GM19468 (cell line): Measurements from ENCODE around the gene EMID1.

Experiments used
- ATAC-seq: cut with Tn5 transposase; IDR thresholded peaks from one replicate; pipeline ENCODE4 v1.9.1; 2021; ENCODE audit warnings: mild to moderate bottlenecking, moderate library complexity, moderate number of reproducible peaks; ENCODE audit not compliant: unreplicated experiment; ENCODE audit errors: extremely low read depth

The EMID1 gene

DNA sequence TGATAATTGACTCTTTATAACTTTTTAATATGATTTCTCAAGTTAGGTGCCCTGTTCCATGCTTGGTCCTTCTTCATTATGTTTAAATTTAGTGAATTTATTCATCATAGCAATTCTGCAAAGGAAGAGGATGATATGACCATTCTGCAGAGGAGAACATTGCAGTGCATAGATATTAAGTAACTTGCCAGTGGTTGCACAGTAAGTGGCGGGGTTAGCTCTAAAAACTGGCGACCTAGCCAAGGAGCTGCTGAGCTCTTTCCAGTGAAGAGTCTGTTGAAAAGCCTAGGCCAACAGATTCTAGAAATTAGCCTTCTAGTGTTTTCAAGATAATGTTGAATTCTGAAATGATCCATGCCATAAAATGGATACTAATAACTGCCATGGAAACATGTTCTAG, 66.9 kb downstream of the EMID1 start:
- no peak for ATAC-seq

DNA sequence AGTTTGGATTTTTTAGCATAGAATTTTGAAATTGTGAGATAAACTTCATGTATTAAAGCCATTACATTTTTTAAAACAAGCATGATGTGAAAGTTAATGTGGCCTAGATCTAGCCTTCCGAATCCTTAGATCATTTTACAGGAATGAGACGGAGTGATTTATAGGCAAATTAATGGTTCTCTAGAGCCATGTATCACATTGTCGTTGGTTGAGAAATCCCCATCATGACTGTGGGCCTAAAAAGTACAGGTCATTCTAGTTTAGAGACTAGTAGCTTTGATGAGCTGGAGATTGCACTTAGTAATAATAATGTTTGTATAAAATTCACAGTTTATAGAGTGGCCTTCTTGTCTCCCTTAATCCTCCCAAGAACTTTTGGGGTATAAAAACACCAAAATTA, 69.5 kb downstream of the EMID1 start:
- no peak for ATAC-seq

DNA sequence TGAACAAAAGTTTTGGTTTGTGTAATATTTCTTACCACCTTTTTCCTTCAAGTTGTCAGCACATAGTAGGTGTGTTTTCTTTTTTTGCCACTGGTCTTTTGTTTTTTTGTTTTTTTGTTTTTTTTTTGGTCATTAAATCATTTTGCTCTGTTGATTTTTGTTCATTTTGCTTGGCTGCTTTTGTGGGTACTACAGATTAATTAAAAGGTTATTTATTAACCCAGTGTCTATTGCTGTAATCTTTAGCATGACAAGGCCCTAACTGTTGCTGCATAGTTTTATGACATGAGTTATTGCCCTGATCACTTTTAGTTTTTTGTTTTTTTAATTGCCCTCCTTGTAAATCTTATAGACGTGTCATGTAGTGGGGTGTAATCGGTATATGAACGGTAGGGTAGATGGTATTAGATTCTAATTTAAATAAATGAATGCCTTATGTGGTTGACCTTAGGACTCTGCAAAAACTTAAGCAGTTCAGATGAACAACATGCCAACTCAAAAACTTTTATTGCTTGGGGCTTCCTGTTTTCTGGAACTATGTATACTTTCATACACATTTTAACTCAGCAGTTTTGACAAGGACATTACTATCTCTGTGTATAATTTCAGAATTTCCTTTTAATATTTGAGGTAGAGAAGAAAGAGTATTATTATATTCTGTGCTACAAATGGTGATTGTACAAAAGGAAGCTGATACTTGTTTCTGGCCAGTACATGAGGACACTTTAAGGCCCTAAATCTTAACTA, 70.3 kb downstream of the EMID1 start:
- no peak for ATAC-seq

DNA sequence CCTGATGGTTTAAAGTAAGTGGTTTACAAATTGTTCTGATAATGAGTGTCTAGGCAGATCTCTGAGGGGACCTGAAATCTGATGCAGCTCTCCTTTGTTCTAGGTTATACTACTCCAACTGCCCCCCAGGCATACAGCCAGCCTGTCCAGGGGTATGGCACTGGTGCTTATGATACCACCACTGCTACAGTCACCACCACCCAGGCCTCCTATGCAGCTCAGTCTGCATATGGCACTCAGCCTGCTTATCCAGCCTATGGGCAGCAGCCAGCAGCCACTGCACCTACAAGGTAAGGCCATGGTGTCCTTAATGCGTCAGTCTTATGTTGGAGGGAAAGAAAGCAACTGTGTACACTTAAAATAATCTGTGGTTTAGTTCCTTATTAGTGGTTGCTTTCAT, 72.2 kb downstream of the EMID1 start:
- no peak for ATAC-seq

DNA sequence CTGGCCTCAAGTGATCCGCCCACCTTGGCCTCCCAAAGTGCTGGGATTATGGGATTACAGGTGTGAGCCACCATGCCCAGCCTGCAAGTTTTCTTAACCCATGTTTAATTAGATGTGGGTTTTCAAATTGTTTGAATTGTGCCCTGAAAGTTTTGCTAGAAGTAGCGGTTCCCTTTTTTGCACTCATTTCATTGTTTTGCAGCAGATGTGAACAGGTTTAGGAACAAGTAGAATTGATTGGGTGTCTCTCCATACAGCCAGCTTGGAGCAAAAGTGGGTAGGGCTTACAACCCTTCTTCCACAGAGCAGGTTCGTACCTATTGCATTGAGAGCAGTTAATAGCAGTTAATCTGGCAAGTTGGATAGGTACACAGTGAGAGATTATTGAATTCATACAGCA, 78.5 kb downstream of the EMID1 start:
- no peak for ATAC-seq

DNA sequence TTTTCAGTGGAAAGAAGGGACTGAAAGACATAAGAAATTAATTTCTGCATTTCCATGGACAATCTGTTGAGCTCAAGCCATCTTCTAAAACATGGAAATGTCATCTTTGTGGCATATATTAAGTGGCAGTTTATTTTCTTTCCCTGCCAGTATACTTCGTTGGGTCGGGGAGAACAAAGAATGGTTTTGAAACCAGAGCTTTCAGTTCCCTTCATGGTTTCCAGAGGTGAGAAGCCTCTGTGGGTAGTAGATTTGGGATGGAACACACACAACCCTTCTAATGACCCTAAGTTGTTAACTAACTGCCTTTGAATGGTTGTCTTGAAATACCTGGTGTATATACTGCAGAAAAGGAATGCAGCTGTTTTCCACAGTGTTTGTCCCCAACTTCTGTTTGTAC, 83.1 kb downstream of the EMID1 start:
- ATAC-seq, result no peak

DNA sequence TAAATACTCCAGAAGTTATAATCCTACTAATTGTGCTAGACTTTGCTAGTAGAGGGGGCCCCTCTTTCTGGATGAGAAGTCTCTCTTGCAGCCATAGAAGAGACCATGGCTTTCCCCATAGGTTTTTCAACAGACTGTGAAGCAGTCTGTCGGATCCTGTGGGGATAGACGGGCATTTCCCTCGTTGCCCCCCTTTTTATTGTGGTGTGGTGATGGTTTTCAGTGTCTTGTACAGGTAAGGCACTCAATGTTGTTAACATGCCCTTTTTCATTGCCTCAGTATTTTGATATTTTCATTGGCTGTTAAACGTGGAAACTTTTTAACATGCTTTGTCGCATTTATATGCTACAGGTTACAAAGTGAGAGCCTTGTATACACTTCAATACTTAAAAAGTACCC, 84.4 kb downstream of the EMID1 start:
- no peak for ATAC-seq

DNA sequence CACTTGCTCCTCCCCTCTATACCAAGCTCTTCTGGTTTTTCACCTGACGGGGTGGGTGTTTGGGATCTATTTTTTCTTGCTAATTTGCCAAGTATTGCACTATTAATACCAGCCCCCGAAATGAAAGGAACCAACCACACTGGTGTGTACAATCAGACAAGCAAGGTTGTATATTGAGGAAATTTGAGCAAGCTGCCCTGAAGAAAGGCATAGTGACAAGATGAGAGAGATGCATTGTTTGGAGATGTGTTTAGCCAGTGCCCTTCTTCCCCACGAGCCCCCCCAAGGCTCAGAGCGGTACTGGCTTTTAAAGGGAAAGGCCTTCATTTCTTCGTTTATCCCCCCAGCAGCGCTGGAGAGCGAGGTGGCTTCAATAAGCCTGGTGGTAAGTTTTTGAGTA, 85.5 kb downstream of the EMID1 start:
- no peak for ATAC-seq

DNA sequence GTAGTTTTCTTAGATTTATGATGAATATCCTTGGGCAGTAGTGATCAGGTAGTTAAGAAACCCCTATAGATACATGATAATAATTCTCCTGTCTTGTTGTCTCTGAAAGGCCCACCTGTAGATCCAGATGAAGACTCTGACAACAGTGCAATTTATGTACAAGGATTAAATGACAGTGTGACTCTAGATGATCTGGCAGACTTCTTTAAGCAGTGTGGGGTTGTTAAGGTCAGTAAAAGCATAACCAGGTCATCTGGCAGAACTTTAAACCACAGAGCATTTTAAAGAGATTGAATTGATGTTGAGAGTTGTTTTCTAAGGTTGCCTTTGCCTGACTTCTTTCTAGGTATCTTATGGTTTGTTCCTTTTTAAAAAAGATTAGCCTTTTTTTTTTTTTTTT, 86.7 kb downstream of the EMID1 start:
- ATAC-seq, result no peak

DNA sequence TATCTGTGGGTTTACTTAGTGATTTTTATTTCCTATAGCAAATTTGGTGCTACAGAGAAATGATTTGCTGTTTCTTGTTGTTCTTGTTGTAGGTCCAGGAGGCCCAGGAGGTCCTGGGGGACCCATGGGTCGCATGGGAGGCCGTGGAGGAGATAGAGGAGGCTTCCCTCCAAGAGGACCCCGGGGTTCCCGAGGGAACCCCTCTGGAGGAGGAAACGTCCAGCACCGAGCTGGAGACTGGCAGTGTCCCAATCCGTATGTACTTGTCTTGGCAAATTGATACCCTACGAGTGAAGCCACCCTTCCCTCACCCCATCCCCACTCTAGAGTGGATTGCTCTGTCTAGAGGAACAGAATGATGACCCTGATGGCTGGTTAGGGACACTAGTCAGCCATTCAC, 92.9 kb downstream of the EMID1 start:
- no peak for ATAC-seq

DNA sequence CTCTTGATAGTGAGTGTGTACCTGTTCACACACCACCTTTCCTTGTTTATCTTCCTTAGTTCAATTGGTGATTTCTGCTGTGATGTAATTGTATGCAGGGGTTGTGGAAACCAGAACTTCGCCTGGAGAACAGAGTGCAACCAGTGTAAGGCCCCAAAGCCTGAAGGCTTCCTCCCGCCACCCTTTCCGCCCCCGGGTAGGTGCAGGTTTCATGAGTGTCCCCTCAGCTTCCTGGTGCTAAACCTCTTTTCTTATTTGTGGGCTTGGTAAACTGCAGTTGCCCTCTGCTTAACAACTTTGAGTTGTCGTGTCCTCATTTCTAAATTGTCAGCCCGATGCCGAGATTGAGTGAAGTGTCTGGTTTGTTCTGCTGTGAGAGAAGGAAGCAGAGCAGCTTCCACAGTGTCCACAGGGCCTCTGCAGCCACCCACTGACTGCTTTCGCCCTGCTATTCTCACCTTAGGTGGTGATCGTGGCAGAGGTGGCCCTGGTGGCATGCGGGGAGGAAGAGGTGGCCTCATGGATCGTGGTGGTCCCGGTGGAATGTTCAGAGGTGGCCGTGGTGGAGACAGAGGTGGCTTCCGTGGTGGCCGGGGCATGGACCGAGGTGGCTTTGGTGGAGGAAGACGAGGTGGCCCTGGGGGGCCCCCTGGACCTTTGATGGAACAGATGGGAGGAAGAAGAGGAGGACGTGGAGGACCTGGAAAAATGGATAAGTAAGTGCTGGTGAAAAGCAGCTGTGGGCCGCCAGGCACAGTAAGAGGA, 93.6 kb downstream of the EMID1 start:
- ATAC-seq, result no peak

DNA sequence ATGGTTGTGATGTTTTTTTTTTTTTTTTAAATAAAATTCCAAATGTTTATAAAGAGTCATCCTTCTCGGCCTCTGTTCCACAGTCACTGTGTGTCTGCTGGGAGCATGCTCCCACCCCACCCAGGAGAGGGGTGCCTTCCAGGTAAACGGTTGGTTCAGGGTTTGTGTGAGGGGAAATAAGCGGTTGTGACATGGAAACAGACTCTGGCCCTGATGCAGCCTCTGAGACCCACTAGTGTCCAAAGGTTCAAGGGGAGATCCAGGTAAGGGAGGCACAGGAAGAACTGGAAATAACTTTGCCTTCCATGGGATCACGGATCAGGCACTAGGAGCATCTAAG, 94.7 kb downstream of the EMID1 start:
- ATAC-seq, result no peak

DNA sequence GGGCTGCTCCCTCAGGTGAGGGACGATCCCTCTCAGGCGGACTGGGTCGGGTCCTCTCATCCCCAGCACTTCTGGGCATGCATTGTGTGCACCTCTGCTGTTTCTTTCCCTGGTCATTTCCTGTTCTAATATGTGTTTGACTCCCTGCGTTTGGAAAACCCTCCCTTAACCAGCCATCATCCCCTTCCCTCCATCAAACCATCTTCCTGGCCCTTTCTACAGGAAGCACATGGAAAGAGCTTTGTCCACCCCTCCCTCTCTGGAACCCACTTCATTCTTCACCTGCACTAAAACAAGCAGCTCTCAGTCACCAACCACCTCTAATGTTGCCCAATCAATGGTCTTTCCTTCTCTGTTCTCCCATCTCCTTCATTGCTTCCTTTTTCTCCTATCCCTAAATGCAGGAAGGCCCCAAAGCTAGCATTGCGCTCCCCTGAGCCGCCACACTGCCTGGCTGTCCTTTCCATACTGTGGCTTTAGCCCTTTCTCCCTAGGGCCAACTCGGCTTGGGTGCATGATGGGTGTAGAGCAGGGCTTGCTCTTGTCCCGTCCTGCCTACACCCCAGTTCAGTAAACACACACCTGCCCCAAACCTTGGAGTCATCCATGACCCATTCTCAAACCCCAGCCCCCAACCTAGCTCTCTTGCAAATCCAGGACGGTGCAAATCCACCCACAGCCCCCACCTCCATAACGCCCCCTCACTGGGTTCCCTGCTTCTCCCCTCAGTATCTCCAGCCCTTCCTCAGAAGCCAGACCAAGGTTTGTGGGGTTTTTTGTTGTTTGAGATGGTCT, 95.3 kb downstream of the EMID1 start:
- no peak for ATAC-seq

DNA sequence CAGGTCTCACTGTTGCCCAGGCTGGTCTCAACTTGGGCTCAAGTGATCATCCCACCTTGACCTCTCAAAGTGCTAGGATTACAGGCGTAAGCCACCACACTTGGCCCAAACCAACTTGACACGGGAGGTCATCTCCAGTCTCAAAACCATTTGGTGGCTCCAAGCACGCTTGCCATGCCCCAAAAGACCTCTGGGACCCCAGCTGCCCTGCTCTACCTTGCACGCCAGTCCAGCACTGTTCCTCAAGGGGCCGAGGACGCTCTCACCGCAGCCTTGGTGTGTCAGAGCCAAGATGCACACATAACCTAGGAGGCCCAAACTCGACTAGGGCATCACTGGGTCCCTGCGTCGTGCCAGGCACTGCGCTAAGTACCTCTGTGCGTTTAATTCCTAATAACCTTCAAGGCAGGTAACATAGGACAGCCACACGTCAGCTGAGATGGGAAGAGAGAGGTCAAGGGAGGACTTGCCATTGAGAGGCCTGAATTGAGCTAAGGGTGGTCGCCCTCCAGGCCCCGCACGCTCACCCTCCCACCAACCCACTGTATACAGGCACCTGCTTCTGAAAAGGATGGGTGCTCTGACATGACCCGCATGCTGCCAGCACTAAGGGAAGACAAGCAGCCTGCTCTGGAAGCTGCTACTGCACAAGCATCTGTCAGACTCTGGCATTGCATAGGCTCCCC, 96.2 kb downstream of the EMID1 start:
- no peak for ATAC-seq

DNA sequence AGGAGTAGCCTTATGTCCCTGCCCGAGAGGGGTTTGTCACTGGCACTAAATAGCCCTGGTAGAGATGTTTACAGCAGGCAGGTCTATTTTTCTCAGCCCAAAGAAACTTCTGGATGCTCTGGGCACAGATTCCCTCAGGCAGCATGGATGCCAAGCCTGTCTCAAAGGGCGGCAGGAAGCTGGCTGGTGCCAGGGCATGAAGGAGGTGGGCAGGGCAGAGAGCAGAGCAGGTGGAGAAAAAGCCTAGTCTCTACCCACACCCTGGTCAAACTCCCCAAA, 96.6 kb downstream of the EMID1 start:
- no peak for ATAC-seq

DNA sequence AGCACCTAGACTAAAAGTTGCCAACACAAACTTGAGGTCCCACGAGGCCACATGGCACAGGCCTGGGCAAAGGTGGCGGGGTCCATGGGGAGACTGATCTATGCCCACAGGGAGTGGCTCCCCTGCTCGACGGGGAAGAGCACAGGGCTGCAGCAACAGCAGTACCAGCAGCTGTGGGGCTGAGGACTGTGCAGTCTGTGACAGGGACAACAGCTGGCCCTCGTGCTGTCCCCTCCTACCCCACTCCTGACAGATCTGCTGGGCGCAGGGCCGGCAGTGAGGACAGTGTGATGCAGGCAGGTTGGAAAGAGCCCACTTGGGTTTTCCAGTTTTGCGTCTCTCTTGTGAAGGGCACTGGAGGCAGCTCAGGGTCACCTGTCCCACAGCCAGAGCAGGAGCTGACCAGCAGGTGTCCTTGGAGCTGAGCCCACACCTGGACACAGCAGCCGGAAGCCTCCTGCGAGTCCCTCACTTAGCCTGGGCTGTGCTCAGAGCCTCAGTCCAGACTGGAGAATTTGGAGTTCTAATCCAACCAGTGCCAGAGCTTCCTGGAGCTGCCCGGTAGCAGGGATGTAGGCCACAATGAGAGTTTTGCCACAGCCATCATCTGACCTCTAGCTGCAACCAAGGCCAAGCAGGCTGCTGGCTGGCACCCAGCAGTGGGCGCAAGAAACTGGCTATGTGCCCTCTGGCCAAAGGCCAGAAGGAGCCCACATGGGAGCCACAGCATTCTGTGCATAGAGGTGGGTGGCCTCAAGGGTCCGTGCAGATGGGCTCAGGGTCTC, 97.2 kb downstream of the EMID1 start:
- ATAC-seq, result no peak

DNA sequence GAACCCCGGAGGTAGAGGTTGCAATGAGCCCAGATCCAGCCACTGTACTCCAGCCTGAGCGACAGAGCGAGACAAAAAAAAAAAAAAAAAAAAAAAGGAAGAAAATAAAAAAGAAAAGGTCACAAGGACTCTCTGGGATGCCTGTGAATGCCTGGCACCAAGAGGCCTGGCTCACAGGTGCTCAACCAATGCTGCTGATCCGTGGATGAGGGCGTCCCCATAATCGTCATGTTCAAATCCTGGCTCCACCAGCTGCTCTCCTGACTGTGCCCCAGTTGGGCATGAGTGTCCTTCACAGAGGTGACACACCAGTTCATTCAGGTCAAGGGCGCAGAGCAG, 100.1 kb downstream of the EMID1 start:
- ATAC-seq, result no peak

DNA sequence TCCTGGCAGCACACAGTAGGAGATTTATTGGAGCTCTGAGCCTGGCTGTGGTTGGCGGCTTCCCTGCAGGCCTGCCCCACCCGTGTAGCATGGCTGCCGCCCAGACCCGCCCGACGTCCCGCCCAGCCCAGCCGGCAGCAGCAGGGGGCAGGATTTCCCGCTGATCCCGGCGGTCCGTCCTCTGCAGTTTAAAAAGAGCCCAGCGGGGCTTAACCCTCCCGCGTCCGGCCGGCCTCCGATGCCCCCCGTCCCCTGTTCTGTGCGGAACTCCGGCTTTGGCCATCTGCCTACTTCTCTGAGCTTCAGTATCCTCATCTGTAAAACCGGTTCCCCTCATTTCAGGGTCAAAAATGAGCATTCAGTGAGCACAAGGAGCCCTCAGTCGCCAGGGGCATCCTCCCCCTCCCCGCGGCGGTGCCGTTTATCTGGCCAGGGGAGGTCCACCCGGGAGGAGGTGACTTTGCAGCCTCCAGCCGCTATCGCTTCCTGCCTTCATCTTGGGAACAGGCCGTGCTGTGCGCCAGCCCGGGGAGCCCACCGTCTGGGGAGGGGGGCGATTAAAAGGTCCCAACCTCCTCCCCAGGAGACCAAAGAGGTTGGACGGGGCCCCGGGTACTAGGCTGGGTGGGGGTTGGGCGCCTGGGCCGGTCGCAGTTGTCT, 100.6 kb downstream of the EMID1 start, which contains the start of gene GAS2L1:
Gene GAS2L1 (plus strand): TSS at position 476 of the 660 bp plus-strand sequence. CDS start 1,456 bp downstream, outside the sequence.
- no peak for ATAC-seq

DNA sequence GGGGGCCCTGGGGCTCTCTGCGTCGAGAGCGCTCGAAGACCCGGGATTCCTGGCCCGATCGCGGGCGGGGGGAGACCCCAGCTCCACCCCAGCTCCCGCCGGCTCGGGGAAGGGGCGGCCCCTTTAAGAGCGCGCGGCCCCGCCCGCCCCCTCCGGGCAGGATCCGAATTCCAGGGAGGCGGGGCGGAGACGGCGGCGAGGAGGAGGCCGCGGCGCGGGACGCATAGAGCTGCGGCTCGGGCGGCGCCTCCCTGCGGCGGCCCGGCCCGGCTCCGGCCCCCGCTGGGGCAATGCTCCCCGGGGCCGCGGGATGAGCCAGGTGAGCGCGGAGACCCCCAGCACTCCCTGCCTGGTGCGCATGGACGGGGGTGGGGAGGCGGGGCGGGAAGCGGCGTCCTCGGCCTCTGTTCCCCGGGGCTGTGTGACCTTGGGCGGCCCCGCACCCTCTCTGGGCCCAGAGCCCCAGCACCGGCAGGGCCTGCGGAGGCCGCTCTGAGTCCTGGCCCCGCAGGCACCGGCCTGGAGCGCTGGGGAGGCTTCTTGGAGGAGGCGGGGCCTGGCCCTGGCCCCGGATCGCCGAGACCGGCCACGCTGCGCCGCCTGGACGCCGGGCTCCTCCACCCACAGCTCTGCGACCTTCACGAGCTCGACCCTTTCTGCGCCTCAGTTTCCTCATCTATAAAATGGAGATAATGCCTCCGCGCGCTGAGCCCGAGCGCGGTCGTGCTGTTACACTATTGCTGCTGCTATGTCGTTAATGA, 101.3 kb downstream of the EMID1 start:
- no peak for ATAC-seq
